ENCODE measurements around the gene WWOX.

Gene WWOX

GRCh38 chr16:79194291-79194690 lies 1094.8 kb downstream of the WWOX start:
- TF ChIP-seq, protein P1, sequence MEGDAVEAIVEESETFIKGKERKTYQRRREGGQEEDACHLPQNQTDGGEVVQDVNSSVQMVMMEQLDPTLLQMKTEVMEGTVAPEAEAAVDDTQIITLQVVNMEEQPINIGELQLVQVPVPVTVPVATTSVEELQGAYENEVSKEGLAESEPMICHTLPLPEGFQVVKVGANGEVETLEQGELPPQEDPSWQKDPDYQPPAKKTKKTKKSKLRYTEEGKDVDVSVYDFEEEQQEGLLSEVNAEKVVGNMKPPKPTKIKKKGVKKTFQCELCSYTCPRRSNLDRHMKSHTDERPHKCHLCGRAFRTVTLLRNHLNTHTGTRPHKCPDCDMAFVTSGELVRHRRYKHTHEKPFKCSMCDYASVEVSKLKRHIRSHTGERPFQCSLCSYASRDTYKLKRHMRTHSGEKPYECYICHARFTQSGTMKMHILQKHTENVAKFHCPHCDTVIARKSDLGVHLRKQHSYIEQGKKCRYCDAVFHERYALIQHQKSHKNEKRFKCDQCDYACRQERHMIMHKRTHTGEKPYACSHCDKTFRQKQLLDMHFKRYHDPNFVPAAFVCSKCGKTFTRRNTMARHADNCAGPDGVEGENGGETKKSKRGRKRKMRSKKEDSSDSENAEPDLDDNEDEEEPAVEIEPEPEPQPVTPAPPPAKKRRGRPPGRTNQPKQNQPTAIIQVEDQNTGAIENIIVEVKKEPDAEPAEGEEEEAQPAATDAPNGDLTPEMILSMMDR (IDR thresholded peaks at IDR 0.05; ENCODE audit: insufficient read depth, missing control alignments), result no peak
- FAIRE-seq, result no peak

GRCh38 chr16:79195938-79196337 lies 1096.5 kb downstream of the WWOX start:
- TF ChIP-seq, protein P1 (IDR thresholded peaks at IDR 0.05; ENCODE audit: insufficient read depth, missing control alignments), result no peak
- FAIRE-seq (no peak), DNase-seq (ENCODE audit: insufficient read length, low spot score) (no peak)

More at GRCh38 chr16:79194291-79194690, 1094.8 kb downstream of the WWOX start:
- DNase-seq (ENCODE audit: insufficient read length, low spot score), result no peak

GRCh38 chr16:79201436-79201835 lies 1102.0 kb downstream of the WWOX start:
- FAIRE-seq, result no peak
- DNase-seq (ENCODE audit: insufficient read length, low spot score), result no peak
- TF ChIP-seq, protein P1 (IDR thresholded peaks at IDR 0.05; ENCODE audit: insufficient read depth, missing control alignments), result no peak

- FAIRE-seq (no peak), DNase-seq (ENCODE audit: insufficient read length, low spot score) (no peak)
- TF ChIP-seq, protein P1 (IDR thresholded peaks at IDR 0.05; ENCODE audit: insufficient read depth, missing control alignments), result no peak
Measured at GRCh38 chr16:79202977-79203376, 1103.5 kb downstream of the WWOX start.

- no peak for FAIRE-seq
- TF ChIP-seq, protein P1 (IDR thresholded peaks at IDR 0.05; ENCODE audit: insufficient read depth, missing control alignments), result no peak
- no peak for DNase-seq (ENCODE audit: insufficient read length, low spot score)
Measured at GRCh38 chr16:79204486-79204885, 1105.0 kb downstream of the WWOX start.

- TF ChIP-seq, protein P1 (IDR thresholded peaks at IDR 0.05; ENCODE audit: insufficient read depth, missing control alignments), result no peak
- FAIRE-seq (no peak), DNase-seq (ENCODE audit: insufficient read length, low spot score) (no peak)
Measured at GRCh38 chr16:79206889-79207288, 1107.4 kb downstream of the WWOX start.

GRCh38 chr16:79209308-79209707 lies 1109.9 kb downstream of the WWOX start:
- DNase-seq (ENCODE audit: insufficient read length, low spot score) (no peak), FAIRE-seq (no peak)
- TF ChIP-seq, protein P1 (IDR thresholded peaks at IDR 0.05; ENCODE audit: insufficient read depth, missing control alignments), result no peak
